Measurements from ENCODE around the gene GPR142.
A peak's percentile ranks its signal among the peaks of the same experiment; 100 is the strongest.

Gene GPR142

GRCh38 chr17:74345433-74346241 lies 21.7 kb upstream of the GPR142 start:
- no peak for DNase-seq

DNA sequence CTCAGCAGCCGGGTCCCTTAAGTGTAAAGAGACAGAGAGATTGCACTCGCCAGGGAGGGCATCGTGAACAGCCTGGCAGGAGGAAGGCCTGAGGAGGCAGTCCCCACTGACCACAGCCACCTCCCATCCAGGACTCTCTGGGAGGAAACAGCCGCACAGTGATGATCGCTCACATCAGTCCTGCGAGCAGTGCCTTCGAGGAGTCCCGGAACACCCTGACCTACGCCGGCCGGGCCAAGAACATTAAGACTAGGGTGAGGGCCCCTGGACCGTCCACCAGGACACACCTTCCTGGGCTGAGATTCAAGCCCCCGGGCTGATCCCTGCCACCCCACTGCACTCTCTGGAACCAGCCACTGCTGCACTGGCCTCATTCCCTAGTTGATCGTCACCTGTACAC lies 19.7 kb upstream of the GPR142 start:
- DNase-seq = no peak

- DNase-seq = no peak
Measured at GRCh38 chr17:74349120-74349519, 18.2 kb upstream of the GPR142 start.

GRCh38 chr17:74350486-74350885 lies 16.8 kb upstream of the GPR142 start:
- no peak for DNase-seq

GRCh38 chr17:74351552-74352210 lies 15.6 kb upstream of the GPR142 start:
- DNase-seq = no peak

DNA sequence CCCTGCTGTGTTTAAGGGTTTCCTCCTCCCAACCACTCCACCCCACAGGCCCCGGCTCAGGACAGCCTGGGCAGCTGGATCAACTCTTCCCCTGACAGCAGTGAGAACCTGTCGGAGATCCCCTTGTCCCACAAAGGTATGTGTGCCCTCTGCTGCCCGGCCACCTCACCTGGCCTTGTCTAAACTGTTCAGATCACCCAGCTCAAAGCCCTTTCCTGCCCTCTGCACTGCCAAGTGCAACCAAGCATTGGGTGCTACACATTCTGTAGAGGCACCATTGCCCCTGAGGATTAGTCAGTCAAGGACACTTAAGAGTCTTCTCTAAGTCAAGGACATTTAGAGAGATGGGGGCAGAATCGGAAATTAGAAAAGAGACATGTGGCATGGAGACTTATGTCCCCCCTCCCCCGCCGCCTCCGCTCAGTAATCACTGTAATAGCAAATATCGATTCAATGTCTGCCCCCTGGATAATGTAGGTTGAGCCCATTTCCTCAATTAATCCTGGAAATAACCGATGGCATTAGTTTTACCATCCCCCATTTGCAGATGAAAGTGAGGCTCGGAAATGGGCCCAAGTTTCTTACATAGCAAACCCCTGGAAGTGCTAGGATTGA lies 13.8 kb upstream of the GPR142 start:
- no peak for DNase-seq

DNA sequence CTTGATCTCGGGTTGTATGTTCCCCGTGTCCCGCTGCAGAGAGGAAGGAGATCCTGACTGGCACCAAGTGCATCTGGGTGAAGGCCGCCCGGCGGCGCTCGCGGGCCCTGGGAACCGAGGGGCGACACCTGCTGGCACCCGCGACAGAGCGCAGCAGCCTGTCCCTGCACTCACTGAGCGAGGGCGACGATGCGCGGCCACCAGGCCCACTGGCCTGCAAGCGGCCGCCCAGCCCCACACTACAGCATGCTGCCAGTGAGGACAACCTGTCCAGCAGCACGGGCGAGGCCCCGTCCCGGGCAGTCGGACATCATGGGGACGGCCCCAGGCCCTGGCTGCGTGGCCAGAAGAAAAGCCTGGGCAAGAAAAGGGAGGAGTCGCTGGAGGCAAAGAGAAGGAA lies 13.2 kb upstream of the GPR142 start:
- DNase-seq = peak; percentile 17

DNA sequence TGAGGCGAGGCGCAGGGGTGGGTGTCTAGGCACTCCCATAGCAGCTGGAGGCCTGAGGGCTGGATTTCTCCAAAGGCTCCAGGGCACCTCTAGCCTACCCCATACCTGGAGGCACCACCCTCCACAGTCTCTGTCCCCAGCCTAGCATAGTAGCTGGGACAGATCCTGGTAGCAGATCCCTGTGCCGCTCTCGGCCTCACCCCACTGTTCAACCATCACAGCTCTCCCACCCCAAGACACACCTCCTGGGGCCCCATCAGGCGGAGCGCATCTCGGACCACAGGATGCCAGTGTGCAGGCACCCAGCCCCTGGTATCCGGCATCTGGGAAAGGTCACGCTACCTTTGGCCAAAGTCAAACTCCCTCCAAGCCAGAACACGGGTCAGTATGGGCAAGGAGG lies 12.7 kb upstream of the GPR142 start:
- no peak for DNase-seq

- no peak for DNase-seq
Measured at GRCh38 chr17:74355065-74355464, 12.2 kb upstream of the GPR142 start.

DNA sequence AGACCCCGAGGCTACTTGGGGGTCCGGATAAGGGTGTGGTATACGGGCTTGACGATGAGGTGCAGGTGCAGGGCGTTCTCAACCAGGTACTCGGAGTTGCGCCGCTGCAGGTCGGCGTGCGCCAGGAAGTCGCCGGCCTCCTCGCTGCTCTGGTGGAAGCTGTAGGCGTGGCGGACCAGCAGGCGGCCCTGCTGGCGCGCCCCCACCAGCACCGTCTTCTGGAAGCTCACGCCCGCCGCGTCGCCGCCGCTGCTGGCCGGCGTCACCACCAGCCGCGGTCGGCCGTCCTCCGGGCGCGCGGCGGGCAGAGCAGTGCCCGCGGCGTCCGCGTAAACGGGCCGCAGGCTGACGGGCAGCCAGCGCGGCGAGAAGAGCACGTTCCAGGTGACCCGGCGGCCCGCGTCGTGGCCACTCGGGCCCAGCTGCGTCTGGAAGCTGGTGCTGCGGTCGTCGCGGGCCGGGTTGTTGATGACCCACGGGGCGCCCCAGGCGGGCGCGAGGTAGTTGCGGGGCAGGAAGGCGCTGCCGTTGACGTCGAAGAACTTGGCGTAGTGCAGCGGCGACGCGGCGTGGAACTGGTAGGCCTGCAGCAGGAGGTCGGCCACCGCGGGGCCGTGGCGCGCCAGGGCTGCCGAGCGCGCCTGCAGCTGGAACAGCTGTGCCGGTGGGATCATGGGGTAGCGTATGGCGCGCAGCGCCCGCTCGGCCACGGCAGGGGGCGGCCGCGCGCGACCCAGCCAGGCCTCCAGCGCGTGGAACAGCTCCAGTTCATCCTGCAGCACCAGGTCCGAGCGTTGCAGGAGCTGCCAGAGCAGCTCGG lies 10.4 kb upstream of the GPR142 start:
- no peak for DNase-seq

DNA sequence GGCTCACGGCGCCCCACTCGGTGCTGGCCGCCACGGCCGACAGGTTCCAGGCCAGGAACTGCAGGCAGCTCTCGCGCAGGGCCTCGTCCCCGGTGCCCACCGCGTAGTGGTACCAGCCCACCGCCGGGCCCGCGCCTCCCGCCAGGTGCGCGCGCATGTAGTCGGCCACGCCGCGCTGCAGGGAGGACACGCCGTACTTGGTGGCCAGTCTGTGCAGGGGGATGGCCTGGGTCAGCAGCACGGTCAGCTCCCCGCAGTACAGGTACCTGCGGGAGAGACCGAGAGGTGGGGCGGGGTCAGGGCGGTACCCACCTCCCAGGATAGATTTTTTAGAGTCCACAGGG lies 9.9 kb upstream of the GPR142 start:
- no peak for DNase-seq

GRCh38 chr17:74358697-74359096 lies 8.6 kb upstream of the GPR142 start:
- no peak for DNase-seq

DNA sequence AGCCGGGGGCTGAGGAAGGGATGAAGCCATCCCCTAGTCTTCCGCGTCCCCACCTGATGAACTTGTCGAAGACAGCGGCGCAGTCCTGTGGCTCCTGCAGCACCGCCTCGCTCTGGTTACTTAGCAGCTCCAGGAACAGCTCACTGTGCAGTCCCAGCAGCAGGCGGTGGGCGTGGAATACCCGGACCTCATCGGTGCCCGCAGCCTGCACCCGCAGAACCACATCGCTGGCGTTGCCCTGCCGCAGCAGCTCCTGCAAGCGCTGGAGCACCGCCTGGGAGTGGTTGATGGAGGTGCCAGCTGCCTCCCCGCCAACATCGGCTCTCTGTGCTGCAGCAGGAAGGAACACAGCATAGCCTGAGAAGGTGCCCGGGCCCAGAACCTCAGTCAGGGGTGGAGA lies 7.4 kb upstream of the GPR142 start:
- no peak for DNase-seq

DNA sequence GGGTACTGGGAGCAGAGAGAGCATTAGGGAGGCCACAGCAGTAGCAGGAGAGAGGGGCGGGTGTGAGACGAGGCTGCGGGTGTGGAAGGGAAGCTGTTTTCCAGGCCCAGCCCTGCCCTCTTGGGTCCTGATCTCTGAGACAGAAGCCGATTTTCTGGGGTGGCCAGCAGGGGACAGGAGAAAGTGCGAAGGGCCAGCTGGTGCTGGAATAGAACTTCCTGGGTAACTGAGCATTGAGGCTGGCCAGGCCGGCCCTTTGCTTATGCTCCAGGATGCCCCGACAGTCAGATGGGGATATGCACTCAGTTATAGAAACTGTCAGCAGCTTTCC lies 6.4 kb upstream of the GPR142 start:
- no peak for DNase-seq

DNA sequence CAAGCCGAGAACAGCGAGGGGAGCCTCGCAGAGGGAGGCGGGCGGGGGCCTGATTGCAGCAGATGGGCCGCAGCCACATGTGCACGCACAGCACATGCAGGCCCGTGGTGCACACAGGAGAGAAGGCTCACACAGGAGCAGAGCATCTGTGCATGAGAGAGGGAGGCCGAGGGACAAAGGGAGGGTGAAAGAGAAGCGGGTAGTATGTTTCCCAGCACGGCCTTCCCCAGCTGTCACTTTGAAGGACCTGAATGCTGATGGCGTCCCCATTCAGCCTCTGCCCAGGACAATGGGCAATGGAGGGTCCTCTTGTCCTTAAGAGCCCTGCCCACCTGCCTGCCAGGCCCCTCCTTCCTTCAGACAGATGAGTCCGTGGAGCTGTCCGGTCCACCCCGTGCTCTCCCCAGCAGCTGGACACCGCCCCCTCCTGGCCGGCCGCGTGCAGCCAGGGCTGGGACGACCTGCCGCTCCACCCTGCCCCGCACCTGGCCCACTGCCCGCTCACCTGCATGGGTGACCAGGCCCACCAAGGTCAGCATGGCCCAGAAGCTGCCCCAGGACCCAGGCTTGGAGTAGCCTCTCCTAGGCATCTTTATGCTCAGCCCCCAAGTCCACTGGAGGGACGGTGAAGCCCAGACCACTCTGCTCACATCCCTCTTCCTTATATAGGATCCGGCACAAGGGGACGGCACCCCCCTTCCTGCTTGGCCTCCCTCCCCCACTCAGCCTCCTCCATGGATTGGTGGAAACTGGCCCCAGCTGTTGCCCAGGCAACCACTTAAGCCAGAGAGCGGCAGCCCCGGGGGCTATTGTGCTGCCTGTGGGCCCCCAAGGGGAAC lies 5.9 kb upstream of the GPR142 start, which contains the start of gene BTBD17:
Gene BTBD17 (minus strand): TSS at position 639 of the 839 bp plus-strand sequence. CDS start 49 bp downstream, at position 590.
- no peak for DNase-seq

GRCh38 chr17:74362069-74362405 lies 5.3 kb upstream of the GPR142 start:
- DNase-seq = no peak

- DNase-seq = no peak
Measured at GRCh38 chr17:74362810-74363498, 4.4 kb upstream of the GPR142 start.

GRCh38 chr17:74368341-74369081 lies 1.2 kb downstream of the GPR142 start:
- peak; percentile 5 for DNase-seq

DNA sequence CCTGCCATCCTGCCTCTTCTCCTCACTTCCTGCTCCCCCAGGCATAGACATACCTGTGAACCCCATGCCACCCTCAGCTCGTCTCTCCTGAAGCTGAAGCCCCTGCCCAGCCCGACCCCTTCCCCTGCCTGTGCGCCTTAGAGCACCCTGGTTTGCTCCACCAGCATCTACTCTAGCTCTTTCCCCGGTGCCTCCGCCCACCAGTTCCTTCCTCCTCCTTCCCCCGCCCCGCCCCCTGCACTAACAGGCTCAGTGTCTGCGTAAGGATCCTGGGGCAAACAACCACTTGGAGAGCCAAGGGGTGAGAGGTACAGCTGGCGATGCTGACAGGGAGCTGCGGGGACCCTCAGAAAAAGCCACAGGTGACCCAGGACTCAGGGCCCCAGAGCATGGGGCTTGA lies 1.9 kb downstream of the GPR142 start:
- no peak for DNase-seq

GRCh38 chr17:74369665-74370490 lies 2.6 kb downstream of the GPR142 start:
- DNase-seq = no peak
